ENCODE results near the gene RPS6KB1. TPM values are rescaled to one million over a fixed set of nuclear protein-coding genes. Genes with fewer than 3 reads are reported as not detected.
"Not testable (repeated sequence)": the region's sequence is repeated elsewhere in the genome, so short reads cannot be mapped to it uniquely, and the experiment has no call there.

RPS6KB1 gene
- total and polyA plus RNA-seq, 2 experiments from 2014 or later, result 22.4 to 27.9 TPM

DNA sequence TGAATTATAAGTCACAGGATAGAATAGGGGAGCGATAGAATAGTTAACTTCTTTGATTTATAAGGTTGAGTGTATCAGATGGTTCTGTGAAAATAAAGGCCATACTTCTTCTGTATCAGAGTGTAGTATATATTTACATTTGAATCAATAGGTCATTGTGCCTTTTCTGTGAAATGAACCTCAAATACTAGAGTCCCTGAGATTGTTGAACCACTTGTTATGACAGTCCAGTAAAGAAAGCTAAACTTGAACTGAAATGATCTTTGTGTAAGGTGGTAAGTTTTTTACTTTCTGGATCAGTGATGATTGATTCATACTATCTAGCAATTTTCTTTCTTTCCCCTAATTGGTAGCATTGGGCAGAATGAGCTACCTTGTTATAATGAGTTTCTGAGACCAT, 40.4 kb downstream of the RPS6KB1 start:
- 100% methylated on average over 1 of the region's 1 CpG for WGBS (ENCODE audit: low lambda C conversion rate, missing lambda C conversion rate)
- not testable (repeated sequence) for H3K27me3 ChIP-seq; H4K20me1 ChIP-seq (ENCODE audit: insufficient read depth, poor library complexity, severe bottlenecking); H3K36me3 ChIP-seq (replicated peaks; ENCODE audit: insufficient read depth, low read depth); H3K4me1 ChIP-seq (ENCODE audit: insufficient read depth); H3K9me3 ChIP-seq (ENCODE audit: low read depth); H3K9me2 ChIP-seq (replicated peaks; ENCODE audit: insufficient read depth); DNase-seq (ENCODE audit: low spot score); H3K27ac ChIP-seq; H3K4me3 ChIP-seq; H2AFZ ChIP-seq; H3K79me2 ChIP-seq; H3K4me2 ChIP-seq

DNA sequence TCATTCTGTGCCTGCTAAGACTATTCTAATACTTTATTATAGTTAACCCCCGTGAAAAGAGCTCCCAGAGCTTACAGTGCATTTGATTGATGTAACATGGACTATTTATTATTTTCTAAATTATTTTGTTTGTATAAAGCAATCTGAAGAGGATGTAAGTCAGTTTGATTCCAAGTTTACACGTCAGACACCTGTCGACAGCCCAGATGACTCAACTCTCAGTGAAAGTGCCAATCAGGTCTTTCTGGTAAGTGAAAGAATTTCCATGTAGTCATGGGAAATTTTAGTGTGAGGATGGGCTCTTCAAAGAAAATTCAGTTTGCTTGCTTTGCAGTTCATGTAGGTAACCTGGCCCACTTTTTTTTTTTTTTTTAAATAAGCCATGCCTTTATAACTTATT, 47.8 kb downstream of the RPS6KB1 start:
- H3K4me3 ChIP-seq; H4K20me1 ChIP-seq (ENCODE audit: insufficient read depth, poor library complexity, severe bottlenecking); H3K36me3 ChIP-seq (replicated peaks; ENCODE audit: insufficient read depth, low read depth); H3K27ac ChIP-seq; H3K27me3 ChIP-seq; H3K9me3 ChIP-seq (ENCODE audit: low read depth); H3K4me1 ChIP-seq (ENCODE audit: insufficient read depth); H3K4me2 ChIP-seq; H2AFZ ChIP-seq; H3K79me2 ChIP-seq; DNase-seq (ENCODE audit: low spot score); H3K9me2 ChIP-seq (replicated peaks; ENCODE audit: insufficient read depth): not testable (repeated sequence)
- 87% methylated on average over 3 of the region's 3 CpGs for WGBS (ENCODE audit: low lambda C conversion rate, missing lambda C conversion rate)

DNA sequence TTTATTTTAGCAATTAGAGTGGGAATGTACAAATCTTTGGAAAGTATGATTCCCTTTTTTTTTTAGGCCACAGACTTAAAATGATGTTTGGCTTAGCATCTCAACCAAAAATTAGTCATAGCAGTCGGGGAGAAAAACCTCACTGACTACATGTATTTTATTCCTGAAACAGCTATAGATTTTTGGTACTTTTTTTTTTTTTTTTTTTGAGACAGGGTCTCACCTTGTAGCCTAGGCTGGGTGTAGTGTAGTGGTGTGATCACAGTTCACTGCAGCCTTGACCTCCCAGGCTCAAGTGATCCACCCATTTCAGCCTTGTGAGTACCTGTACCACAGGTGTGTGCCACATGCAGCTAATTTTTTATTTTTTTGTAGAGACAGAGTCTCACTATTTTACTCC, 48.2 kb downstream of the RPS6KB1 start:
- WGBS (ENCODE audit: low lambda C conversion rate, missing lambda C conversion rate), result 100% methylated on average over 1 of the region's 1 CpG
- no peaks in the 10 kb centered on the region for H3K4me1 ChIP-seq (ENCODE audit: insufficient read depth)
- H3K4me2 ChIP-seq, result no peak overlapping the region
- peaks cover 4% of the 10 kb centered on the region for H3K36me3 ChIP-seq (replicated peaks; ENCODE audit: insufficient read depth, low read depth)
- H3K9me2 ChIP-seq (replicated peaks; ENCODE audit: insufficient read depth), result no peaks in the 10 kb centered on the region
- no peak overlapping the region for H3K27ac ChIP-seq
- DNase-seq (ENCODE audit: low spot score), result no peak
- no peak overlapping the region for H3K4me3 ChIP-seq
- H3K27me3 ChIP-seq, result no peaks in the 10 kb centered on the region
- TF ChIP-seq, protein P1, sequence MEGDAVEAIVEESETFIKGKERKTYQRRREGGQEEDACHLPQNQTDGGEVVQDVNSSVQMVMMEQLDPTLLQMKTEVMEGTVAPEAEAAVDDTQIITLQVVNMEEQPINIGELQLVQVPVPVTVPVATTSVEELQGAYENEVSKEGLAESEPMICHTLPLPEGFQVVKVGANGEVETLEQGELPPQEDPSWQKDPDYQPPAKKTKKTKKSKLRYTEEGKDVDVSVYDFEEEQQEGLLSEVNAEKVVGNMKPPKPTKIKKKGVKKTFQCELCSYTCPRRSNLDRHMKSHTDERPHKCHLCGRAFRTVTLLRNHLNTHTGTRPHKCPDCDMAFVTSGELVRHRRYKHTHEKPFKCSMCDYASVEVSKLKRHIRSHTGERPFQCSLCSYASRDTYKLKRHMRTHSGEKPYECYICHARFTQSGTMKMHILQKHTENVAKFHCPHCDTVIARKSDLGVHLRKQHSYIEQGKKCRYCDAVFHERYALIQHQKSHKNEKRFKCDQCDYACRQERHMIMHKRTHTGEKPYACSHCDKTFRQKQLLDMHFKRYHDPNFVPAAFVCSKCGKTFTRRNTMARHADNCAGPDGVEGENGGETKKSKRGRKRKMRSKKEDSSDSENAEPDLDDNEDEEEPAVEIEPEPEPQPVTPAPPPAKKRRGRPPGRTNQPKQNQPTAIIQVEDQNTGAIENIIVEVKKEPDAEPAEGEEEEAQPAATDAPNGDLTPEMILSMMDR (IDR thresholded peaks at IDR 0.05; ENCODE audit: poor library complexity), result no peak
- TF ChIP-seq EZH2phosphoT487 (IDR thresholded peaks at IDR 0.05; ENCODE audit: low read depth, severe bottlenecking, unreplicated experiment) (no peak), EZH2 (IDR thresholded peaks at IDR 0.05; ENCODE audit: borderline replicate concordance) (no peak)
- no peaks in the 10 kb centered on the region for H3K79me2 ChIP-seq
- no peaks in the 10 kb centered on the region for H4K20me1 ChIP-seq (ENCODE audit: insufficient read depth, poor library complexity, severe bottlenecking)
- H2AFZ ChIP-seq, result no peak overlapping the region
- H3K9me3 ChIP-seq (ENCODE audit: low read depth), result no peaks in the 10 kb centered on the region

DNA sequence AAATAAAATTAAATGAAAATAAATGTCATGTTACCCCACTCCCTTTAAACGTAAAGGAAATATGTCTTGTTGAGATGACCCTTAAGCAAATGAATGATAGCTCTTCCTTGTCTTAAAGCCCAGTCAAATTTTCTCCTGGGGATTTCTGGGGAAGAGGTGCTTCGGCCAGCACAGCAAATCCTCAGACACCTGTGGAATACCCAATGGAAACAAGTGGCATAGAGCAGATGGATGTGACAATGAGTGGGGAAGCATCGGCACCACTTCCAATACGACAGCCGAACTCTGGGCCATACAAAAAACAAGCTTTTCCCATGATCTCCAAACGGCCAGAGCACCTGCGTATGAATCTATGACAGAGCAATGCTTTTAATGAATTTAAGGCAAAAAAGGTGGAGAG, 53.5 kb downstream of the RPS6KB1 start:
- not testable (repeated sequence) for H3K4me2 ChIP-seq; DNase-seq (ENCODE audit: low spot score); H3K9me2 ChIP-seq (replicated peaks; ENCODE audit: insufficient read depth); H3K36me3 ChIP-seq (replicated peaks; ENCODE audit: insufficient read depth, low read depth); H2AFZ ChIP-seq; H3K9me3 ChIP-seq (ENCODE audit: low read depth); H3K4me1 ChIP-seq (ENCODE audit: insufficient read depth); H3K79me2 ChIP-seq; H3K27ac ChIP-seq; H3K4me3 ChIP-seq; H4K20me1 ChIP-seq (ENCODE audit: insufficient read depth, poor library complexity, severe bottlenecking); H3K27me3 ChIP-seq
- 98% methylated on average over 7 of the region's 7 CpGs for whole genome bisulfite sequencing (ENCODE audit: low lambda C conversion rate, missing lambda C conversion rate)

DNA sequence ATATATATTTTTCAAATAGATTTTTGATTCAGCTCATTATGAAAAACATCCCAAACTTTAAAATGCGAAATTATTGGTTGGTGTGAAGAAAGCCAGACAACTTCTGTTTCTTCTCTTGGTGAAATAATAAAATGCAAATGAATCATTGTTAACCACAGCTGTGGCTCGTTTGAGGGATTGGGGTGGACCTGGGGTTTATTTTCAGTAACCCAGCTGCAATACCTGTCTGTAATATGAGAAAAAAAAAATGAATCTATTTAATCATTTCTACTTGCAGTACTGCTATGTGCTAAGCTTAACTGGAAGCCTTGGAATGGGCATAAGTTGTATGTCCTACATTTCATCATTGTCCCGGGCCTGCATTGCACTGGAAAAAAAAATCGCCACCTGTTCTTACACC, 54.4 kb downstream of the RPS6KB1 start:
- H3K4me2 ChIP-seq; H3K4me3 ChIP-seq; DNase-seq (ENCODE audit: low spot score); H4K20me1 ChIP-seq (ENCODE audit: insufficient read depth, poor library complexity, severe bottlenecking); H3K9me3 ChIP-seq (ENCODE audit: low read depth); H3K27me3 ChIP-seq; H3K79me2 ChIP-seq; H2AFZ ChIP-seq; H3K4me1 ChIP-seq (ENCODE audit: insufficient read depth); H3K36me3 ChIP-seq (replicated peaks; ENCODE audit: insufficient read depth, low read depth); H3K9me2 ChIP-seq (replicated peaks; ENCODE audit: insufficient read depth); H3K27ac ChIP-seq: not testable (repeated sequence)
- 93% methylated on average over 4 of the region's 4 CpGs for WGBS (ENCODE audit: low lambda C conversion rate, missing lambda C conversion rate)

DNA sequence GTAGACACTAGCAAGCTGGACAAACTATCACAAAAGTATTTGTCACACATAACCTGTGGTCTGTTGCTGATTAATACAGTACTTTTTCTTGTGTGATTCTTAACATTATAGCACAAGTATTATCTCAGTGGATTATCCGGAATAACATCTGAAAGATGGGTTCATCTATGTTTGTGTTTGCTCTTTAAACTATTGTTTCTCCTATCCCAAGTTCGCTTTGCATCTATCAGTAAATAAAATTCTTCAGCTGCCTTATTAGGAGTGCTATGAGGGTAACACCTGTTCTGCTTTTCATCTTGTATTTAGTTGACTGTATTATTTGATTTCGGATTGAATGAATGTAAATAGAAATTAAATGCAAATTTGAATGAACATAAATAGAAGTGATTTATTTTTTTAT, 57.1 kb downstream of the RPS6KB1 start:
- Histone ChIP-seq H3K27me3 (no peaks in the 10 kb centered on the region), H3K36me3 (replicated peaks; ENCODE audit: insufficient read depth, low read depth) (no peaks in the 10 kb centered on the region), H3K4me3 (no peak overlapping the region), H3K27ac (no peak overlapping the region), H3K9me3 (ENCODE audit: low read depth) (no peaks in the 10 kb centered on the region), H3K4me2 (no peak overlapping the region), H3K4me1 (ENCODE audit: insufficient read depth) (no peaks in the 10 kb centered on the region), H2AFZ (no peak overlapping the region), H3K79me2 (no peaks in the 10 kb centered on the region), H3K9me2 (replicated peaks; ENCODE audit: insufficient read depth) (no peaks in the 10 kb centered on the region), H4K20me1 (ENCODE audit: insufficient read depth, poor library complexity, severe bottlenecking) (no peaks in the 10 kb centered on the region)
- DNase-seq (ENCODE audit: low spot score), result no peak
- TF ChIP-seq, protein P1 (IDR thresholded peaks at IDR 0.05; ENCODE audit: poor library complexity), result no peak
- TF ChIP-seq EZH2 (IDR thresholded peaks at IDR 0.05; ENCODE audit: borderline replicate concordance) (no peak), EZH2phosphoT487 (IDR thresholded peaks at IDR 0.05; ENCODE audit: low read depth, severe bottlenecking, unreplicated experiment) (no peak)
- 97% methylated on average over 3 of the region's 3 CpGs for WGBS (ENCODE audit: low lambda C conversion rate, missing lambda C conversion rate)
